Activated CD4-positive, alpha-beta T cell treated with anti-CD3 and anti-CD28 coated beads, Interleukin-2, amount 50 U/mL, for 48 hours (primary cell): ENCODE results near the gene GPRC5C.
"Not testable (repeated sequence)": the region's sequence is repeated elsewhere in the genome, so short reads cannot be mapped to it uniquely, and the experiment has no call there.

Source experiments
- DNase-seq, 2 experiments: peaks; one replicate each; pipeline ENCODE4 v3.0.0-alpha.2; 2020

Gene GPRC5C

DNA sequence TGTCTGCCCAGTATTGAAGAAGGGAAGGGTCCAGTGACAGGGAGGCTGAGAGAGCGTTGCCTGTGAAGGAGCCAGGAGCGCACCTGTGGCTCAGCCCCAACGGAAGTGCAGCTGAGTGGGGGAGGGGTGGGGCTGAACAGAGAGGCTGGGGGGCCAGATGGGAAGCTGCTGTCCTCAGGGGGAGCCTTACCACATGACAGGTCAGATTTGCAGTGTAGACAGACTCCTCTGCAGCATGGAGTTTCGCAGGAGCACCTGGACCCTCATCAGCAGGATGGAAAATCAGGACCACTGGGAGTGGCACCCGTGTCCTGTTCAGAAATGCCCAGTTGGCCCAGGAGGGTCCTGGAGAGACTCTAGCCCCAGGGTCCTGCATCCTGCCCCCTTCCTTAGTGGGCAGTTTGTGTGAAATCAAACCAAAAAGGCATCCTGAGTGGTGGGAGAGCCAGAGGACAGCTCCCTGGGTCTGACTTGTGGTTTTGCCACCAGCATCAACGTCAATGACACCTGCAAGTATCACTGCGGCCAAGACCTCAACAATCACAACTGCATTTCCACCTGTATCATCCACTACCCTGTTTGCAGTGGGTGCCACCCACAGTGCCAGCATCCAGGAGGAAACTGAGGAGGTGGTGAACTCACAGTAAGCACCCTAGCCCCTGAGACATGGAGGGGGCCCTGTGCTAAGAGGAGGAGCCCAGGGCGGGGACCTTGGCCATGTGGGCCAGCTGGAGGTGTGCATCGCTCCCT is 42.3 kb downstream of the GPRC5C start:
- no peak for DNase-seq

DNA sequence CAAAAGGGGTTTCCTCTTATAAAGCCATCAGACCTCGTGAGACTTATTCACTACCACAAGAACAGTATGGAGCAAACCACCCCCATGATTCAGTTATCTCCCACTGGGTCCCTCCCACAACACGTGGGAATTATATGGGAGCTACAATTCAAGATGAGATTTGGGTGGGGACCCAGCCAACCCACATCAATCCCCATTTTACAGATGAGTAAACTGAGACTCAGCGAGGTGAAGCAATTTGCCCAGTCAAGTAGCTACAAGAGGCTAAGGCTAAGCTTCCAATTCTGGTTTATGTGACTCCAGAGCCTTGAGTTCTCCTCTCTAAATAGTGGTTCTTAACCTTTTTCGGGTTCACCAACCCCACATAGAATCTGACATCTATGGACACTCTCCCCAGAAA is 43.3 kb downstream of the GPRC5C start:
- no peak for DNase-seq

DNA sequence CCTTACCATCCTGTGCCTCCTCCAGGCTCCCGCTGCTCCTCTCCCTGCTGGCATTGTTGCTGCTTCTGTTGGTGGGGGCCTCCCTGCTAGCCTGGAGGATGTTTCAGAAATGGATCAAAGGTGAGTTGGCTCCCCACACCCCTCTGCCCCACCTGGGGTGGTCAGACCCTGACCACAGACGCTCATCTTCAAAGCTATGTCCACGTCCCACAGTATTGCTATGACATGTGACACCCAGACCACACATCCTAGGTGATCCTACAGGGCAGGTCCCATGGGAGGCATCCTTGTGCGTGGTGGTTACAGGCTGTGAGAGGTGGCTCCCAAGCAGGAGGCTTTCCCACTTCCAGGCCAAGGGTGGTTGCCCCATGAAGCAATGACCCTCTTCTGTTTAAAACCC is 45.5 kb downstream of the GPRC5C start:
- no peak for DNase-seq

DNA sequence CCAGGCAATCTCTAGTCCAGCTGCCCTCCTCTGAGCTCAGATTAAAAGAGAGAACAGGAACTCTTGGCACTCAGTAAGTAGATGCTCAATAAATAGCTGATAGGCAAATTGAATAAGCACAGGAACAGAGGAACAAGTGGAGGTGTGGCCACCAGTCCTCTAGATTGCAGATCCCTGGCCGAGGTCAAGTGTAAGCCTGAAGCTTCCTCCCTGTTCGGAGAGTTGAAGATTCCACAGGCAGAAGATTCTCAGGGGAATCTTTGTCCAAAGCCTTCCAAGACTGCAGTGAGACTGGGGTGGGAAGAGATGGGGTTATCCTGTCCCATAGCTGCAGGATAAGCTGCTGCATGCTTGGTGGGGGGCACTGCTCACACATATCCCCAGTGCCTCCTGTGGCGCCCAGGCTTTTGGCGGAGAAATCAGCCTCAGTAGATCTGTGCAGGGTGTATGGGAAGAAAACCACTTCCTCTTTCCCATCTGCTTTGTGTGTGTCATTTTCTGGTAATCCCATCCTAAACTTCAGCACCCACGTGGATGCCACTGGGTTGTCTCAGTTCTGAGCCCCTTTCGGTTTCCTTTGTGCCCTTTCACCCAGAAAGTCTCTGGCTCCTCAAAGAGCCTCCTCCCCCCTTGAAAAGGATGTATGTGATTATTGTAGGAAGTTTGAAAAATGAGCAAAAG is 46.7 kb downstream of the GPRC5C start:
- peak; percentile 24 to 47 for DNase-seq

DNA sequence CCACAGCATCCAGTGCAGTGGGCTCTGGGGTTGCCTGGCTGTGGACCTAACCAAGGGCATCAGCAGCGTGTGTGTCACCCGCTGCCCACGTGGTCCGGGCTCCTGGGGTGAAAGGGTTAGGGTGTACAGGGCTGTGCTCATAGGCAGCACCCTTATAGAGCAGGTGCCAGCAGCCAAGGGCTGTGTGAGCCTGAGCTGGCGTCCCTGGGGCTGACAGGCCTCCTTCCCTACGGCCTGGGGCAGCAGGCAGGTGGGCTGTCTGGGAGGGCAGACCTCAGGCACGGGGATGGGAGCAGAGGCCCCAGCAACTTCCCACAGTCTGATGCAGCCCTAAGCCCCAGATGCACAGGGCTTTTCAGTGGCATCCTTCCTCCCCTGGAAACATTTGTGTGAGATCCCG is 48.4 kb downstream of the GPRC5C start:
- no peak for DNase-seq

DNA sequence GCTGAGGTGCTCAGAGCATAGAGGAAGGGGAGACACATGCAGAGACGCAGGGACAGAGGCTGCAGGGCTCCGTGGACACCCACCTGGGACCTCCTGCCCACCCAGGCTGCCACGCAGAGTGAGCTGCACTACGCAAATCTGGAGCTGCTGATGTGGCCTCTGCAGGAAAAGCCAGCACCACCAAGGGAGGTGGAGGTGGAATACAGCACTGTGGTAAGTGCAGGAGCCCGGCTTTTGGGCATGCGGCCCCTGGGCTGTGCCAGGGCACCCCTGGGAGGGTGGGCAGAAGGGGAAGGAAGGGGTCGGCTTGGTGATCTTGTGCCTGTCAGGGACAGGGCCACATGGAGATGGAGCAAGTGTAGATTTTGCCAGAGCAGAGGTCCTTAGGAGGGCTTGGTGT is 49.7 kb downstream of the GPRC5C start:
- no peak for DNase-seq

DNA sequence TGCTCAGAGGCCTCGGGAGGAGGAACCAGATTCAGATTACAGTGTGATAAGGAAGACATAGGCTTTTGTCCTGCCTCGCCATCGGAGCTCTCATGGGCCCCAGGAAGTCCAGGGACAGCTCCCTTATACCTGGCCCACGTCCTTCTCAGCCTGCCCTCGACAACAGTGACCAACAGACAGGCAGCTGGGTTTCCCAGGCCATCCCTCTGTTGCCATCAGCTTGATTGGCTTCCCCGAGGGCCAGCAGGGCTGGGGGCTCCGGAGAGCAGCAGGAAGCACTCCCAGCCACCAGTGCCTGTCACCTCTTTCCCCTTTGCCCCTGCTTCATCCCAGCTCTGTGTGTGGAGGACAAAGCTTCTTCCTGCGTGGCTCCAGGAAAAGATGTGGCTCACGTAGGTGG is 52.2 kb downstream of the GPRC5C start:
- no peak for DNase-seq

DNA sequence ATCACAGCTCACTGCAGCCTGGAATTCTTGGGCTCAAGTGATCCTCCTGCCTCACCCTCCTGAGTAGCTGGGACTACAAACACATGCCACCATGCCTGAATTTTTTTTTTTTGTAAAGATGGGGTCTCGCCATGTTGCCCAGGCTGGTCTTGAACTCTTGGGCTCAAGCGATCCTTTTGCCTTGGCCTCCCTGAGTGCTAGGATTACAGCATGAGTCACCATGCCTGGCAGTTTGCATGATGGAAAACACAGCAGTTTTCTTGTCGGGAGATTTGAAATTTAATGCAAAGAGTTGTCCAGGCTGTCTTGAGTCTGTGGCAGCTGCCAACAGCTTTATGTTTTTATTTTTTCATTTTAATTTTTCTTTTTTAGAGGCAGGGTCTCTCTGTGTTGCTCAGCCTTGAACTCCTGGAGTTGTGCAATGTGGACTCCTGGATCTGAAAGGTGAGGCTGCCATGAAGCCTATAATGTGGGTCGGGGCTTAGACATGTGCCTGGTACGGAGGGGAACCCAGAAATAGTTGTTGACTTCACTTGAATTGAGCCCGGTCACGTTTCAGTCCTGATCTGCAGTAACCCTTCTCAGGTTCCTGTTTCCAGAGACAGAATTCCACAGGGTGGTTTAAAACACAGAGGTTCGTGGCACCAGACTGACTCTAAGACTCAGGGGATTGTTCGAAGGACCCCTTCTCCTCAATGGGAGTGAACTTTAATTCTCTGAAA is 53.3 kb downstream of the GPRC5C start:
- DNase-seq = no peak

DNA sequence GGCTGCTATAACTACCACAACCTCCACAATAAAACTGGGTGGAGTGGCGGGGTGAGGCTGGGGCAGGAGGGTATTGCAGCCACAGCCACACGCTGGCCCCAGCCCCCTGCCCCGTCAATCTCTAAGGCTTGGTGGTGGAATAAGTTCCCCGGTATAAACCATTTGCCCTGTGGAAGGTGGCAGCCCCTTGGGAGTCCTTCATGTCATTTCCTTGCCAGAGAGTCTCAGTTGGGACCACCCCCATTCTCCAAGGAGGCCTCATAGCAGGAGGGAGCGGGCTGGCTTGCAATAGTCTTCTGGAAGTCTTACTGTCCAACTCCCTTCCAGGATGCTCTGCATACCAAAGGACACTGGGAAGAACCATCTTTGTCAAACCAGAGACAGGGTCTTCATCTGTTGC is 54.0 kb downstream of the GPRC5C start:
- DNase-seq = no peak

DNA sequence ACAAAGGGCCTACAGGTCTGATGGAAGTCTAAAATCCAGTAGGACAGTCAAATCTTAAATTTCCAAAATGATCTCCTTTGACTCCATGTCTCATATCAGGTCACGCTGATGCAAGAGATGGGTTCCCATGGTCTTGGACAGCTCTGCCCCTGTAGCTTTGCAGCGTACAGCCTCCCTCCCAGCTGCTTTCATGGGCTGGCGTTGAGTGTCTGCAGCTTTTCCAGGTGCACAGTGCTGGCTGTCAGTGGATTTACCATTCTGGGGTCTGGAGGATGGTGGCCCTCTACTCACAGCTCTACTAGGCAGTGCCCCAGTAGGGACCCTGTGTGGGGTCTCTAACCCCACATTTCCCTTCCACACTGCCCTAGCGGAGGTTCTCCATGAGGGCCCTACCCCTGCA is 56.4 kb downstream of the GPRC5C start:
- DNase-seq = not testable (repeated sequence)

DNA sequence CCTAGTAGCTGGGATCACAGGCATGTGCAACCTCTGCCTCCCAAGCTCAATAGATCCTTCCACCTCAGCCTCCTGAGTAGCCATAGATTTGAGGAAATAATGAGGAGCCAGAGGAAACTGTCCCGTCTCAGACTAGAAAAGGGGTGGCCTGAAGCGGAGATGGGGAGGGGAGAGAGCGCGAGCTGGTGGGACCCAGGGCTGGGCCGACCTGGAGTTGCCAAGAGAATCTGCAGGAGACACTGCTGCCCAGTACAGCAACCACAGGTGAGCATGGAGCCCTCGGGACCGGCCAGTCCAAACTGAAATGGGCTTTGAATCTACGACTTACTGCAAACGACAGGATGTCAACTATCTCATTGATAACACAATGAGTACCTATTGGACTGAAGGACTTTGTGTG is 58.8 kb downstream of the GPRC5C start:
- no peak for DNase-seq

DNA sequence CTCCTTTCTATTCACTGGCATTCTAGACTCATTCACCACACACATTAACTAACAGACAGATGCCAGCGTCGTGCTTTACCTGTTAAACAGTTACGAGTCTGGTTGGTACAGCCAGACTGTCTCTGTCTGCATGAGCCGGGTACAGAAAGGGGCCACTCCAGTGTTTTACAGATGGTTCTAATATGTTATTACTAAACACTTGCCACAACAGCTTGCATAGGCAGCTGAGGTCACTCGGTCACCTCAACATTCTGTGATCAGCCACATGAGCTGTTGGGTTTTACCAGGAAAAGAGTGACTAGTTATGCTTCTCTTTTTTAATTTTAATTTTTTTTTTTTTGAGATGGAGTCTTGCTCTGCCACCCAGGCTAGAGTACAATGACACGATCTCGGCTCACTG is 59.7 kb downstream of the GPRC5C start:
- DNase-seq = no peak

DNA sequence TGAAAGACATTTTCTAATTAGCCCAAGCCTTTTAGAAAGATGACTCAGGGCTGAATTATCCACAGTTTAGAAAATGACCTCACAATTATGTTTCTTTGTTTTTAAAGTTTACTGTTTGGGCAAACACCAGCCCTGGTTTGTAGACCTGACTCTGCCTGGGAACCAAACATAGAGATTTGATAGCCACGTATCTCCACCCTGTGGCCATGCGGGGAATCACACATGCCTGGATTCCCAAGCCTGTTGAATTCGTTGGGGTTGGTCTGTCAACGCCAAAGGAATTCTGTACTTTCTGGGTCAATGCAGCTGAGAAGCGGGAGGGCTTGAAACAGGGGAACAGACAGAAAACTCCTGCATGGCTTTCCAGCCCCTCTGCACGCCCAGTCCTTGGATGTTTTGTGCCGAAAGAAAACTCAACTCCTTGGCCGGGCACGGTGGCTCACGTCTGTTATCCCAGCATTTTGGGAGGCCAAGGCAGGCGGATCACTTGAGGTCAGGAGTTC is 61.5 kb downstream of the GPRC5C start:
- DNase-seq = peak; percentile 73 to 81
